GM23338 (cell line): Measurements from ENCODE around the gene IGFBP7.

ENCODE experiments used
- CTCF ChIP-seq, 2 experiments: fragments of 200-600 bp in 1 of 2; sonication (generic) in 1 of 2; conservative IDR thresholded peaks; 2 replicates each; pipeline versions ENCODE4 v1.5.1 to v1.6.1; 2016 to 2017; ENCODE audit warnings: antibody characterized with exemption in 2 of 2, low read depth in 2 of 2, mild to moderate bottlenecking in 2 of 2, moderate library complexity in 1 of 2
- EZH2 ChIP-seq: fragments of 200-600 bp; sonication (generic); IDR thresholded peaks from one replicate; pipeline ENCODE4 v1.8.0; 2017; ENCODE audit warnings: antibody characterized with exemption, mild to moderate bottlenecking, low read depth; ENCODE audit not compliant: unreplicated experiment
- REST ChIP-seq: IDR thresholded peaks from one replicate; pipeline ENCODE4 v1.6.1; 2018; ENCODE audit warnings: antibody characterized with exemption; ENCODE audit not compliant: unreplicated experiment

DNA sequence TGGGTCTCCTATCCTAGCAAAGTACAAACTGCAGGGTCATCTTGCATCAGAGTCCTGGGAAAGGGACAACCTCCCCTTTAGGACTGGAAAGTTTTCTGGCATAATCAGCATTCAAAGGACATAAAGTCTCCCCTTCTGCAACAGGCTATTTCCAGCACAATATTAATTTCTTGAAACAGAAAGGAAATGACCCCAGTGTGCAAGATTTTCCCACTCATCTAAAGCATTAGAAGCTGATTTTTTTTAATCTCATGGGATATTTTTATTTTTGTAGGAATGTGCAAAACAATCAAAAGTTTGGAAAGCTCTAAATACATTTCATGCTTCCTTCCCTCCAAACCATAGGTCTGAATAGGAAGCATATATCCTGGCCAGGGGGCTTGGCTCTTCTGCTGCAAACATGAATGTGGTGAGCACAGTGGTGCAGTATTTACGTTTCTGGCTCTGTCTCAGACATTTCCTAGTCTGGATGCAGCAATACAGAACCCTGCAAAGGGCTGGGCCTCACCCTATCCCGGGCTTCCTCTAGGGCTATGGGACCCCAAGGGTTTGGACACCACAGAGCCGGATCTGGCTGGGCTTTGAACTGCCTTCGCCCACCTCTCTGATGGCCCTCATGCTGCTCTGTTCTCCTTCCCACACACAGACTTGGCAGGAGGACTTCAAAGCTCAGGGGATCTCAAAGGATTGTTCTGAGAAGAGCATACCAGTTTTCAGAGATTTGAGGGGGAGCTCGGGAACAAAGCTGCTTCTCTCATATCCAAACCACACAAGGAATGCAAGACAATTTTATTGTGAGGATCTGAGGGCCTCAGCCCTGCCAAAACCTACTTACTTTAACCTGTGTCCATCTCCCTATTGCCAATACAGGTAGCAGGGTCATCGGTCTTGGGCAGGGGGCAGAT is 66.6 kb downstream of the IGFBP7 start:
- TF ChIP-seq CTCF (conservative IDR thresholded peaks at IDR 0.05; ENCODE audit: low read depth in 2 of 2) (no peak), REST (no peak), EZH2 (no peak)
